Testis (tissue), 2 donors: ENCODE measurements around the gene DCAF8L1.

Experiments used
- CTCF ChIP-seq, 3 experiments: fragments of 450-650 bp in 2 of 3; fragments of 200-600 bp in 1 of 3; sonication (generic) in 1 of 3; IDR thresholded peaks; one replicate each; pipeline ENCODE4 v1.5.1; 2016 to 2019; ENCODE audit warnings: antibody characterized with exemption in 3 of 3, mild to moderate bottlenecking in 2 of 3, moderate library complexity in 1 of 3
- POLR2A ChIP-seq: fragments of 450-650 bp; IDR thresholded peaks from one replicate; pipeline ENCODE4 v1.6.1; 2017; ENCODE audit warnings: antibody characterized with exemption, mild to moderate bottlenecking, moderate library complexity

- TF ChIP-seq POLR2A: no peak
- TF ChIP-seq CTCF (IDR thresholded peaks at IDR 0.05): no peak
Observed at GRCh38 chrX:28016823-28017222, 35.6 kb upstream of the DCAF8L1 start.
